GM12892 (cell line): Measurements from ENCODE around the gene UBASH3B.

ENCODE experiments used
- POLR2A ChIP-seq: IDR thresholded peaks from 2 replicates; pipeline ENCODE4 v1.6.1; 2011; ENCODE audit warnings: low read depth, low read length, control low read depth
- TAF1 ChIP-seq: IDR thresholded peaks from 2 replicates; pipeline ENCODE4 v1.6.1; 2011; ENCODE audit warnings: low read depth, mild to moderate bottlenecking, control low read depth, low read length, borderline replicate concordance

GRCh38 chr11:122723576-122723975 is 68.1 kb downstream of the UBASH3B start:
- TF ChIP-seq POLR2A (no peak), TAF1 (no peak)
